ENCODE data around the gene DNAH14.
"Not testable (repeated sequence)": the region's sequence is repeated elsewhere in the genome, so short reads cannot be mapped to it uniquely, and the experiment has no call there.

Gene DNAH14

DNA sequence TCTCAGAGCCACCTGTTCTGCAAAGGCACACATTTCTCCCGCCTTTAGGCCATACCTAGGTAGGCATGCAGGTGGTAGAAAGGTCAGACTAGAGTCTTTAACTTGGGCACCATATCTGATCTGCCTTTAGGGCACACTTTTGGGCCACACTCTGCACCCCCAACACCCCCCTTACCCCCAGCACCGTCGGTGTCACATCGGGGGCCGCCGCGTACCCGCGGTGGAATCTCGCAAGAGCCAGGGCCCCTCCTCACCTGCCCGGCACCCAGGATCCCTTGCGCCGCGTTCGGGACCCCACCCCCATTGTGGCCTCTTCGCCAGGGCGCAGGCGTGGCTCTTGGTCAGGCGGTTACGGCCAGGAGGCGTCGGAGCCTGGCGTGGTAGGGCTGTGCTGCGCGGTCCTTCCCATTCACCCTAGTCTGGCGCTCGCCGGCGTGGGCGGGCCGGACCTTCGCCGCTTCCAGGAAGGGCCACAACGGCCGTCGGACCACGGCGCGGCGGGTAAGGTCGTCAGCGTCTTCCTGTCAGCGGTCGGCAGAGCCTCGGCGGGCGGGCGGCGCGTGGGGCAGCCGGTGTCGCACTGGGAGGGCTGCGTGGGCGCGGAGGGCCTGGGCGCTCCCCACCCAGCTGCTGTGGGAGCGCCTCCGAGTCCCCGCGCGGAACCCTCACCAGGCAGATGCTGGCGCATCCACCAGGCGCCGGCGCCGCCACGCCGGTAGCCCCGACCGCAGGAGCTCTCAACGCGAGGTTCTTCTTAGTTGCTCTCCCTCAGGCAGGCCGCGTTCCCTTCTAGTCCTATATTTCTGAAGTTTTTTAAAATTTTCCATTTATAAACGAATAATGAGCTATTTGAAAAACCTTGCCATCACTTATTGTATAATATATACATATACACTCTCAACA lies at the start of gene DNAH14:
DNAH14 (plus strand) TSS at position 341 of the 903 bp plus-strand sequence. CDS start 23,028 bp downstream, outside the sequence.
- peak within 1 kb of the TSS; percentile 48 for H3K4me3 ChIP-seq (replicated peaks; ENCODE audit: low read depth, low read length)
- TF ChIP-seq, protein P1, sequence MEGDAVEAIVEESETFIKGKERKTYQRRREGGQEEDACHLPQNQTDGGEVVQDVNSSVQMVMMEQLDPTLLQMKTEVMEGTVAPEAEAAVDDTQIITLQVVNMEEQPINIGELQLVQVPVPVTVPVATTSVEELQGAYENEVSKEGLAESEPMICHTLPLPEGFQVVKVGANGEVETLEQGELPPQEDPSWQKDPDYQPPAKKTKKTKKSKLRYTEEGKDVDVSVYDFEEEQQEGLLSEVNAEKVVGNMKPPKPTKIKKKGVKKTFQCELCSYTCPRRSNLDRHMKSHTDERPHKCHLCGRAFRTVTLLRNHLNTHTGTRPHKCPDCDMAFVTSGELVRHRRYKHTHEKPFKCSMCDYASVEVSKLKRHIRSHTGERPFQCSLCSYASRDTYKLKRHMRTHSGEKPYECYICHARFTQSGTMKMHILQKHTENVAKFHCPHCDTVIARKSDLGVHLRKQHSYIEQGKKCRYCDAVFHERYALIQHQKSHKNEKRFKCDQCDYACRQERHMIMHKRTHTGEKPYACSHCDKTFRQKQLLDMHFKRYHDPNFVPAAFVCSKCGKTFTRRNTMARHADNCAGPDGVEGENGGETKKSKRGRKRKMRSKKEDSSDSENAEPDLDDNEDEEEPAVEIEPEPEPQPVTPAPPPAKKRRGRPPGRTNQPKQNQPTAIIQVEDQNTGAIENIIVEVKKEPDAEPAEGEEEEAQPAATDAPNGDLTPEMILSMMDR (IDR thresholded peaks at IDR 0.05; ENCODE audit: insufficient read depth, low read length, poor library complexity, severe bottlenecking), result no peak
- no peaks in the 10 kb centered on the region for H3K36me3 ChIP-seq (ENCODE audit: control insufficient read depth, insufficient read depth, low read length)
- H3K27me3 ChIP-seq (replicated peaks; ENCODE audit: control insufficient read depth, insufficient read depth, low read length), result no peaks in the 10 kb centered on the region
- peak; percentile 60 for DNase-seq (ENCODE audit: extremely low read depth, insufficient read length)

- TF ChIP-seq, protein P1 (IDR thresholded peaks at IDR 0.05; ENCODE audit: insufficient read depth, low read length, poor library complexity, severe bottlenecking), result no peak
- Histone ChIP-seq H3K4me3 (replicated peaks; ENCODE audit: low read depth, low read length) (no peak overlapping the region), H3K36me3 (ENCODE audit: control insufficient read depth, insufficient read depth, low read length) (no peaks in the 10 kb centered on the region), H3K27me3 (replicated peaks; ENCODE audit: control insufficient read depth, insufficient read depth, low read length) (no peaks in the 10 kb centered on the region; the same call in 1 of the 2 replicates)
- no peak for DNase-seq (ENCODE audit: extremely low read depth, insufficient read length)
These were observed 48.7 kb upstream of the DNAH14 start for GRCh38 chr1:224880593-224881307.

GRCh38 chr1:224881308-224881692 lies 48.2 kb upstream of the DNAH14 start:
- H3K27me3 ChIP-seq (replicated peaks; ENCODE audit: control insufficient read depth, insufficient read depth, low read length); H3K4me3 ChIP-seq (replicated peaks; ENCODE audit: low read depth, low read length); H3K36me3 ChIP-seq (ENCODE audit: control insufficient read depth, insufficient read depth, low read length); DNase-seq (ENCODE audit: extremely low read depth, insufficient read length): not testable (repeated sequence)

GRCh38 chr1:224881762-224882211 lies 47.7 kb upstream of the DNAH14 start:
- H3K27me3 ChIP-seq (replicated peaks; ENCODE audit: control insufficient read depth, insufficient read depth, low read length), result no peaks in the 10 kb centered on the region
- no peaks in the 10 kb centered on the region for H3K36me3 ChIP-seq (ENCODE audit: control insufficient read depth, insufficient read depth, low read length)
- TF ChIP-seq, protein P1 (IDR thresholded peaks at IDR 0.05; ENCODE audit: insufficient read depth, low read length, poor library complexity, severe bottlenecking), result no peak
- DNase-seq (ENCODE audit: extremely low read depth, insufficient read length), result no peak
- H3K4me3 ChIP-seq (replicated peaks; ENCODE audit: low read depth, low read length), result no peak overlapping the region

- no peak overlapping the region for H3K4me3 ChIP-seq (replicated peaks; ENCODE audit: low read depth, low read length)
- no peaks in the 10 kb centered on the region for H3K36me3 ChIP-seq (ENCODE audit: control insufficient read depth, insufficient read depth, low read length)
- TF ChIP-seq, protein P1 (IDR thresholded peaks at IDR 0.05; ENCODE audit: insufficient read depth, low read length, poor library complexity, severe bottlenecking), result no peak
- H3K27me3 ChIP-seq (replicated peaks; ENCODE audit: control insufficient read depth, insufficient read depth, low read length), result no peaks in the 10 kb centered on the region
- DNase-seq (ENCODE audit: extremely low read depth, insufficient read length), result no peak
These were observed 47.2 kb upstream of the DNAH14 start for GRCh38 chr1:224882264-224882663.

- DNase-seq (ENCODE audit: extremely low read depth, insufficient read length), result no peak
- H3K4me3 ChIP-seq (replicated peaks; ENCODE audit: low read depth, low read length), result no peak overlapping the region
- H3K27me3 ChIP-seq (replicated peaks; ENCODE audit: control insufficient read depth, insufficient read depth, low read length), result no peaks in the 10 kb centered on the region
- H3K36me3 ChIP-seq (ENCODE audit: control insufficient read depth, insufficient read depth, low read length), result no peaks in the 10 kb centered on the region
- TF ChIP-seq, protein P1 (IDR thresholded peaks at IDR 0.05; ENCODE audit: insufficient read depth, low read length, poor library complexity, severe bottlenecking), result no peak
These were observed 46.4 kb upstream of the DNAH14 start for GRCh38 chr1:224883091-224883490.
